Mammary epithelial cell (primary cell): Measurements from ENCODE around the gene GGNBP2.

Source experiments
- CTCF ChIP-seq, 2 donors: IDR thresholded peaks in 1 of 2; conservative IDR thresholded peaks in 1 of 2; 2 replicates each; pipeline ENCODE4 v1.5.1; 2011 to 2012; ENCODE audit warnings: inconsistent platforms in 2 of 2, low read length in 2 of 2, mild to moderate bottlenecking in 2 of 2, control low read depth in 1 of 2, low read depth in 1 of 2; ENCODE audit not compliant: insufficient read depth in 1 of 2; ENCODE audit errors: extremely low read depth in 1 of 2
- EZH2 ChIP-seq: IDR thresholded peaks from 2 replicates; pipeline ENCODE4 v1.6.1; 2012; ENCODE audit warnings: low read length, inconsistent platforms, borderline replicate concordance

GRCh38 chr17:36566081-36566480, 21.4 kb downstream of the GGNBP2 start:
- TF ChIP-seq CTCF (conservative IDR thresholded peaks at IDR 0.05 in 1 of 2, IDR thresholded peaks at IDR 0.05 in 1 of 2; ENCODE audit: extremely low read depth in 1 of 2, insufficient read depth in 1 of 2, low read depth in 1 of 2, low read length in 2 of 2) (no peak), EZH2 (no peak)
